ENCODE results near the gene TBL1X. TPM values are rescaled to one million over a fixed set of nuclear protein-coding genes. Genes with fewer than 3 reads are reported as not detected.

The TBL1X gene
- polyA plus RNA-seq, 1 donor (not counting 4 experiments of a cell fraction or from before 2014, with no cell fraction given), result 2.2 TPM

DNA sequence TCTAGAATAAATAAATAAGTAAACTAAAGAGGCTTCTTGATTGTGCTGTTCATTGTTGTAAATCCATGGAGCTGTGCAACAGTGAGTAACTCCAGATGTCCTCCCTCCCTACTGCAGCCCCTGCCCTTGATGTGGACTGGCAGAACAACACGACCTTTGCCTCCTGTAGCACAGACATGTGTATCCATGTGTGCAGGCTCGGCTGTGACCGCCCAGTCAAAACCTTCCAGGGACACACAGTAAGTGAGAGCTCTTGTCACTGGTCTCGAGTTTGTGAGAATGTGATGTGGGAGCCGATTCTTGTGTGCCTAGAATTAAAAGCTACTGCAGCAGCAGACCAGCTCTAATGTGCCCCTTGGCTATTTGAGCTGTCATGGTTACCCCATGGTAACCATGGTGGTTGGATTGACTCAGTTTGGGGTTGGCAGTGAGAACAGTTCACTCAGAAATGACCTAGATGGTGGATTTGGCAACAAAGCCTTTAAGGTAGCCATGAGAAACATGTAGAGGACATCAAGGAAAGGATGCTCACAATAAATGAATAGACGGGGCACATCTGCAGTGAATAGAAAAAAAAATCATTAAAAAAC, 240.1 kb downstream of the TBL1X start:
- H3K9ac ChIP-seq (ENCODE audit: control insufficient read depth, extremely low read depth, insufficient read depth, low read length), result no peak overlapping the region
- no peaks in the 10 kb centered on the region for H4K20me1 ChIP-seq (ENCODE audit: control insufficient read depth, extremely low read depth, insufficient read depth, low read length)
- dilution Hi-C loops (cut with MboI; ENCODE audit: extremely low pct_ligation_motif_present, low sequenced_read_pairs), result no loop called here
- TF ChIP-seq CTCF (optimal IDR thresholded peaks at IDR 0.05 in 1 of 3, IDR thresholded peaks at IDR 0.05 in 1 of 3, conservative IDR thresholded peaks at IDR 0.05 in 1 of 3; ENCODE audit: extremely low read depth in 1 of 3, insufficient read depth in 2 of 3, low read length in 3 of 3) (no peak), EZH2 (IDR thresholded peaks at IDR 0.05; ENCODE audit: low read length) (no peak)
- no peak overlapping the region for H3K4me2 ChIP-seq (ENCODE audit: control insufficient read depth, extremely low read depth, insufficient read depth, low read depth, low read length)
- no peak for DNase-seq (ENCODE audit: low read depth, low spot score)
- H3K4me3 ChIP-seq (ENCODE audit: control insufficient read depth in 2 of 3, extremely low read depth in 1 of 3, insufficient read depth in 2 of 3, low read depth in 1 of 3, low read length in 3 of 3), result no peak overlapping the region
- H3K9me3 ChIP-seq (ENCODE audit: control insufficient read depth, low read depth, low read length), result no peaks in the 10 kb centered on the region
- no peak for FAIRE-seq
- H2AFZ ChIP-seq (ENCODE audit: control insufficient read depth, low read length), result no peak overlapping the region
- no peaks in the 10 kb centered on the region for H3K79me2 ChIP-seq (ENCODE audit: control insufficient read depth, insufficient read depth, low read length)
- H3K27ac ChIP-seq (ENCODE audit: control insufficient read depth, insufficient read depth, low read length), result no peak overlapping the region
- H3K27me3 ChIP-seq (ENCODE audit: control insufficient read depth, extremely low read depth, insufficient read depth, low read length), result no peaks in the 10 kb centered on the region
- H3K9me1 ChIP-seq (ENCODE audit: control insufficient read depth, extremely low read depth, insufficient read depth, low read length), result no peaks in the 10 kb centered on the region
- H3K4me1 ChIP-seq (ENCODE audit: control insufficient read depth, extremely low read depth, insufficient read depth, low read length), result no peaks in the 10 kb centered on the region
- H3K36me3 ChIP-seq (ENCODE audit: control insufficient read depth in 2 of 2, extremely low read depth in 1 of 2, insufficient read depth in 2 of 2, low read length in 2 of 2), result no peaks in the 10 kb centered on the region

DNA sequence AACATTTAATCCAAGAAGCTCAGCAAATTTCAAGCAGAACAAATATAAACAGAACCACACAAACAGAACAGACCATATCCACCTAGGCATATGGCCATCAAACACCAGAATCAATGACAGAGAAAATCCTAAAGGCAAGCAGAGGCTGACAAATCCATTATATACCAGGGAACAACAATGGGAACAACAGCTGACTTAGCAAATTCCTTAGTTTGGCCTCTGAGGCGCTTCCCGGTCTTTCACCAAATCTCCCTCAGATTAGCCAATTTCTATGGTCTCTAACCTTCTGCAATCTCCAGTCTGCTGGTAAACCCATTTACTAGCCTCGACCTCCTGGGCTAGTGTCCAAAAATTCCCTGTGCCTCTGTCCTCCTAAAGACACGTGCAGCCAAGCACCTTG, 241.6 kb downstream of the TBL1X start:
- Histone ChIP-seq H4K20me1 (ENCODE audit: control insufficient read depth, extremely low read depth, insufficient read depth, low read length) (no peaks in the 10 kb centered on the region), H3K4me1 (ENCODE audit: control insufficient read depth, extremely low read depth, insufficient read depth, low read length) (no peaks in the 10 kb centered on the region), H3K9ac (ENCODE audit: control insufficient read depth, extremely low read depth, insufficient read depth, low read length) (no peak overlapping the region), H3K4me2 (ENCODE audit: control insufficient read depth, extremely low read depth, insufficient read depth, low read depth, low read length) (no peak overlapping the region), H2AFZ (ENCODE audit: control insufficient read depth, low read length) (no peak overlapping the region), H3K4me3 (ENCODE audit: control insufficient read depth in 2 of 3, extremely low read depth in 1 of 3, insufficient read depth in 2 of 3, low read depth in 1 of 3, low read length in 3 of 3) (no peak overlapping the region), H3K36me3 (ENCODE audit: control insufficient read depth in 2 of 2, extremely low read depth in 1 of 2, insufficient read depth in 2 of 2, low read length in 2 of 2) (no peaks in the 10 kb centered on the region), H3K27me3 (ENCODE audit: control insufficient read depth, extremely low read depth, insufficient read depth, low read length) (no peaks in the 10 kb centered on the region), H3K79me2 (ENCODE audit: control insufficient read depth, insufficient read depth, low read length) (no peaks in the 10 kb centered on the region), H3K9me3 (ENCODE audit: control insufficient read depth, low read depth, low read length) (no peaks in the 10 kb centered on the region), H3K9me1 (ENCODE audit: control insufficient read depth, extremely low read depth, insufficient read depth, low read length) (no peaks in the 10 kb centered on the region), H3K27ac (ENCODE audit: control insufficient read depth, insufficient read depth, low read length) (no peak overlapping the region)
- dilution Hi-C loops (cut with MboI; ENCODE audit: extremely low pct_ligation_motif_present, low sequenced_read_pairs), result no loop called here
- TF ChIP-seq EZH2 (IDR thresholded peaks at IDR 0.05; ENCODE audit: low read length) (no peak), CTCF (optimal IDR thresholded peaks at IDR 0.05 in 1 of 3, IDR thresholded peaks at IDR 0.05 in 1 of 3, conservative IDR thresholded peaks at IDR 0.05 in 1 of 3; ENCODE audit: extremely low read depth in 1 of 3, insufficient read depth in 2 of 3, low read length in 3 of 3) (no peak)
- FAIRE-seq, result no peak
- DNase-seq (ENCODE audit: low read depth, low spot score), result no peak

Measured in keratinocyte (primary cell).